PFSK-1 (cell line): ENCODE measurements around the gene GCNA.

Source experiments
- FOXP2 ChIP-seq: optimal IDR thresholded peaks from 2 replicates; pipeline ENCODE3; 2011; ENCODE audit warnings: borderline replicate concordance, control low read depth, inconsistent platforms; ENCODE audit not compliant: insufficient read depth; ENCODE audit errors: extremely low read length, extremely low read depth
- POLR2AphosphoS5 ChIP-seq: IDR thresholded peaks from 2 replicates; pipeline ENCODE4 v1.6.1; 2012; ENCODE audit warnings: low read depth, mild to moderate bottlenecking, control low read depth, low read length, moderate library complexity
- REST ChIP-seq, 2 experiments: IDR thresholded peaks; 2 replicates each; pipeline versions ENCODE4 v1.6.1 to v1.8.0; 2011 to 2012; ENCODE audit warnings: low read depth in 2 of 2, low read length in 2 of 2, control low read depth in 1 of 2, inconsistent platforms in 1 of 2, mild to moderate bottlenecking in 1 of 2, moderate library complexity in 1 of 2; ENCODE audit not compliant: insufficient read depth in 1 of 2
- SIN3A ChIP-seq: IDR thresholded peaks from 2 replicates; pipeline ENCODE4 v1.6.1; 2012; ENCODE audit warnings: mild to moderate bottlenecking, low read length, moderate library complexity, borderline replicate concordance; ENCODE audit not compliant: insufficient read depth
- TAF1 ChIP-seq: IDR thresholded peaks from 2 replicates; pipeline ENCODE4 v1.6.1; 2012; ENCODE audit warnings: low read length, control low read depth, borderline replicate concordance; ENCODE audit not compliant: insufficient read depth

Gene GCNA

DNA sequence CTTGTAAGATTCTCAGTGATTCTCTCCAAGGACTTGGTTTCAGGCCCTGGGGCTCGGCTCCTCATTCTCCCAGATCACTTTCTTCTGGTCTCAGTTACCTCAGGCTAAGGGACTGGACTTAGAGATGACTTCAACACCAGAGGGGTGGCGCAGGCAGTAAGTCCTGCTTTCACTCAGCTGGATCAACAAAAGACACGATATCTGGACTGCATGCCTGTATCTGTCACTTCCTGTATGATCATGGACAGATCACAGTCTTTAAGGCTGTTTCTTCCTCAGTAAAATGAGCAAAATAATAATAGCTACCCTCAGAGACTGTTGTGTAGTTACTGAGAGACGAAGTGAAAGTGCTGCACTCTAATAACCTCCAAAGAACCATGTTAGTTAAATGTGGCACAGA, 59.6 kb downstream of the GCNA start:
- TF ChIP-seq FOXP2 (no peak), TAF1 (no peak), REST (IDR thresholded peaks at IDR 0.05; ENCODE audit: insufficient read depth in 1 of 2, low read depth in 2 of 2, low read length in 2 of 2) (no peak), SIN3A (no peak), POLR2AphosphoS5 (no peak)

GRCh38 chrX:71638409-71638808, 60.2 kb downstream of the GCNA start:
- no peak for TF ChIP-seq TAF1
- no peak for TF ChIP-seq POLR2AphosphoS5
- TF ChIP-seq REST (IDR thresholded peaks at IDR 0.05; ENCODE audit: insufficient read depth in 1 of 2, low read depth in 2 of 2, low read length in 2 of 2), result no peak
- no peak for TF ChIP-seq FOXP2
- no peak for TF ChIP-seq SIN3A

GRCh38 chrX:71640002-71640401, 61.8 kb downstream of the GCNA start:
- TF ChIP-seq TAF1, result no peak
- no peak for TF ChIP-seq REST (IDR thresholded peaks at IDR 0.05; ENCODE audit: insufficient read depth in 1 of 2, low read depth in 2 of 2, low read length in 2 of 2)
- no peak for TF ChIP-seq POLR2AphosphoS5
- TF ChIP-seq FOXP2, result no peak
- TF ChIP-seq SIN3A, result no peak

DNA sequence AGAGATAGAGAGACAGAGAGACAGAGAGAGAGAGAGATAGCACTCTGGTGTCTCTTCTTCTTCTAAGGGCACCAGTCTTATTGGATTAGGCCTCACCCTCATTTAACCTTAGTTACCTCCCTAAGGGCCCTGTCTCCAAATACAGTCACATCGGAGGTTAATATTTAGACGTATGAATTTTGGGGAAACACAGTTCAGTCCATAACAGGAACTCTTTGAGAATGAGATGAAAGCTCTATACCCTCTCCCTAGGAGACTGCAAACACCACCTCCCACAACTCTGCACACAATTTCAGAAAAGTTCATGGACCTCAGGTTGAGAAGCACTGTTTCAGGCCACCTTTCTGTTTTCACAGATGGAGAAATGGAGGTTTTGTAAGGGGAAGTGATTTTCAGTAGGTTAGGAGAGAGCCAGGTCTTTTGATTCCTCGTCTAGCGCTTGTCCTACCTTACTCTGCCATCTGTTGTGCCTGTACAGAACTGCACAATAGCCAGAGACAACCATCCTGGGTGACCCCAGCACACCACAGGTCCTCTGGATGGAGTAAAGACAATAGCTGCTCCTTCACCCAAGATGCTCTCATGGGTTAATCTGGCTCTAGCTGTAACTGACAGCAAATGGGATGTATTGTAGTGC, 72.2 kb downstream of the GCNA start:
- no peak for TF ChIP-seq REST (IDR thresholded peaks at IDR 0.05; ENCODE audit: insufficient read depth in 1 of 2, low read depth in 2 of 2, low read length in 2 of 2)
- no peak for TF ChIP-seq TAF1
- no peak for TF ChIP-seq SIN3A
- no peak for TF ChIP-seq FOXP2
- no peak for TF ChIP-seq POLR2AphosphoS5

DNA sequence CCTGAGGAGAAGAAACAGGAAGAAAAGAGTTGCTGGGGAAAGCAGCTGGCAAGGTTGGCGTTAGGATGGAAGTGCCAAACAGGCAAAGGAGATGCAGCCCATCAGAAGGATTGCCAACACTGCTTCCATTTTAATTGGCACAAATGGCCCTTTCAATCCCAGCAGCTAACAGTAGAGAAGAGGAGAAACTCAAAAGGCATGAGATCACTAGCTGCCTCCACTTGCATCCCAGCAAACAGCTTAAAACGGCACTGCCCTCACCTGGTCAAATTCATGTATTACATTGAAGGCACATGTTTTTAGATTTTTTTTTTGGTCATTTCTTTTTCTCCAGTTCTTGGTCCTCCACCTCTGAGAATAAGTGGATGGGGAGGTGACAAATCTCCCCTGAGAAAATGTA, 74.2 kb downstream of the GCNA start:
- TF ChIP-seq REST (IDR thresholded peaks at IDR 0.05; ENCODE audit: insufficient read depth in 1 of 2, low read depth in 2 of 2, low read length in 2 of 2) (no peak), SIN3A (no peak), POLR2AphosphoS5 (no peak), TAF1 (no peak), FOXP2 (no peak)
